Measurements from ENCODE around the gene NOS1AP. TPM values are rescaled to one million over a fixed set of nuclear protein-coding genes. Genes with fewer than 3 reads are reported as not detected.

Gene NOS1AP
- total RNA-seq, 1 experiment from 2014 or later, result 5.3 TPM

DNA sequence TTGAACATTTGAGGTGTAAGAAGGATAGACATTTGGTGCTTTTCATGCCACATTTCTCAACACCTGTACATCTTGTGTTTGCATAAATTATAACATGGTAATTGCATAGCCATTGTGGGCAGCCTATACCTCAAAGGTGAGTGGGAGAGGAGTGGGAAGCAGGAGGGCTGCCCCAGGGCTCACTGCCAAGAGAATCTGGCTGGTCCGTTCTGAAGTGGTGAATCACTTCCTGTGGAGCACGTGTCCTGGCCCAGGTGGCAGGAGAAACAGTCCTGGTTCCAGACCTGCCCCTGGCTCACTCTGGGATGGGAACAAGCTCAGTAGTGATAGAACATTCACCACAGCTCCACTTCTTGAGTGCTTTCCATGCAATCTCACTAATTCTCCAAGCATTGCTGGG lies 34.2 kb upstream of the NOS1AP start (continued):
- TF ChIP-seq YY1 (IDR thresholded peaks at IDR 0.05; ENCODE audit: extremely low read depth, insufficient replicate concordance, low read depth, low read length) (no peak), CEBPB (IDR thresholded peaks at IDR 0.05; ENCODE audit: low read depth) (no peak)

DNA sequence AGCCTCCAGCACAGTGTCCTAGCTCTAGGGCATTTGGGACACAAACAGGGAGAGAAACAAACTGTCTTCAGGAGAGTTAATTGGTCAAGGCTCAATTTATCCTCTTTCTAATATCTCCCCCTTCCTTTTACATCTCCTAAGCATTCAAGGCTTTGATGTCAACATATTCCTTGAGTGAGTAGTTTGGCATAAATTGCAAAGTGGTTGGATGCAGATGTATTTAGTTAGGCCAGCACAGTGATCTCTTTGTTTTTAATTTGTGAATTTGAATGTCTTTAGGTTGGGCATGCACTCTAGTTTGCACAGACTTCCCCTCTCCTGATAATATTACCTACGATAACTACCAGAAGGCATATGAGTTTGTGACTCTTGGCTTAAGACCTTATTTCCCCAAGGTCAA lies 33.3 kb upstream of the NOS1AP start:
- no peaks in the 10 kb centered on the region for H4K20me1 ChIP-seq (ENCODE audit: insufficient read depth)
- H2AFZ ChIP-seq (ENCODE audit: low read depth, low read length, poor library complexity, severe bottlenecking), result peak overlapping the region; percentile 88
- ChIA-PET RAD21 (ENCODE audit: low non-redundant PET in 1 of 2, low total read pairs in 2 of 2, uncharacterized antibody in 2 of 2, unreplicated experiment in 2 of 2) (interaction anchor here in 1 of 2 experiments (1.0 kb wide), 1 partner anchor 13 kb away, joined by 3 read pairs; the partner anchor contains the start of gene OLFML2B), POLR2A (interaction anchor here (1.3 kb wide), 1 partner anchor 243 kb away, joined by 13 read pairs; no protein-coding TSS in a partner anchor), CTCF (interaction anchor here (1.2 to 5.8 kb wide), 10 partner anchors 12 to 826 kb away, joined by 3 to 295 read pairs (median 10); partner anchors contain the start of genes DUSP12 and OLFML2B)
- ATAC-seq (no peak), DNase-seq (ENCODE audit: low read depth, low spot score) (no peak)
- H3K4me2 ChIP-seq (ENCODE audit: low read length), result peak overlapping the region; percentile 69
- no peaks in the 10 kb centered on the region for H3K27me3 ChIP-seq (ENCODE audit: insufficient read depth, low read length)
- no peak overlapping the region for H3K27ac ChIP-seq (ENCODE audit: low read depth, low read length)
- no peaks in the 10 kb centered on the region for H3K36me3 ChIP-seq (ENCODE audit: control insufficient read depth in 1 of 2, insufficient read depth in 2 of 2, low read length in 2 of 2)
- no peaks in the 10 kb centered on the region for H3K9me3 ChIP-seq (ENCODE audit: control insufficient read depth in 1 of 2, insufficient read depth in 1 of 2, low read depth in 1 of 2, low read length in 2 of 2)
- H3K4me3 ChIP-seq (replicated peaks in 1 of 2; ENCODE audit: low read depth in 1 of 2, low read length in 2 of 2), result no peak overlapping the region
- H3K79me2 ChIP-seq (ENCODE audit: insufficient read depth, low read length), result no peaks in the 10 kb centered on the region
- H3K9me2 ChIP-seq (ENCODE audit: insufficient read depth), result no peaks in the 10 kb centered on the region
- H3K9ac ChIP-seq (ENCODE audit: low read length), result no peak overlapping the region
- intact Hi-C loops (cut with micrococcal nuclease), result no loop called here
- no TSS peak for BruUV-seq (replicated peaks)
- TF ChIP-seq, protein P1, sequence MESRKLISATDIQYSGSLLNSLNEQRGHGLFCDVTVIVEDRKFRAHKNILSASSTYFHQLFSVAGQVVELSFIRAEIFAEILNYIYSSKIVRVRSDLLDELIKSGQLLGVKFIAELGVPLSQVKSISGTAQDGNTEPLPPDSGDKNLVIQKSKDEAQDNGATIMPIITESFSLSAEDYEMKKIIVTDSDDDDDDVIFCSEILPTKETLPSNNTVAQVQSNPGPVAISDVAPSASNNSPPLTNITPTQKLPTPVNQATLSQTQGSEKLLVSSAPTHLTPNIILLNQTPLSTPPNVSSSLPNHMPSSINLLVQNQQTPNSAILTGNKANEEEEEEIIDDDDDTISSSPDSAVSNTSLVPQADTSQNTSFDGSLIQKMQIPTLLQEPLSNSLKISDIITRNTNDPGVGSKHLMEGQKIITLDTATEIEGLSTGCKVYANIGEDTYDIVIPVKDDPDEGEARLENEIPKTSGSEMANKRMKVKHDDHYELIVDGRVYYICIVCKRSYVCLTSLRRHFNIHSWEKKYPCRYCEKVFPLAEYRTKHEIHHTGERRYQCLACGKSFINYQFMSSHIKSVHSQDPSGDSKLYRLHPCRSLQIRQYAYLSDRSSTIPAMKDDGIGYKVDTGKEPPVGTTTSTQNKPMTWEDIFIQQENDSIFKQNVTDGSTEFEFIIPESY (IDR thresholded peaks at IDR 0.05; ENCODE audit: extremely low read depth, insufficient replicate concordance, low read length), result no peak
- TF ChIP-seq ZFX (IDR thresholded peaks at IDR 0.05), result no peak
- no peak for TF ChIP-seq CBX3 (IDR thresholded peaks at IDR 0.05; ENCODE audit: low read depth)
- H3K4me1 ChIP-seq (ENCODE audit: control insufficient read depth in 1 of 2, insufficient read depth in 2 of 2, low read length in 2 of 2), result peaks cover 13 to 25% of the 10 kb centered on the region in 2 experiments
